Erythroblast (primary cell): ENCODE results near the gene DLG2.

ENCODE experiments used
- GATA1 ChIP-seq: IDR thresholded peaks from 2 replicates; pipeline ENCODE4 v1.6.1; 2011; ENCODE audit warnings: low read depth, mild to moderate bottlenecking, control low read depth, low read length, moderate library complexity
- POLR2A ChIP-seq: IDR thresholded peaks from 2 replicates; pipeline ENCODE4 v1.6.1; 2011; ENCODE audit warnings: mild to moderate bottlenecking, low read length

DNA sequence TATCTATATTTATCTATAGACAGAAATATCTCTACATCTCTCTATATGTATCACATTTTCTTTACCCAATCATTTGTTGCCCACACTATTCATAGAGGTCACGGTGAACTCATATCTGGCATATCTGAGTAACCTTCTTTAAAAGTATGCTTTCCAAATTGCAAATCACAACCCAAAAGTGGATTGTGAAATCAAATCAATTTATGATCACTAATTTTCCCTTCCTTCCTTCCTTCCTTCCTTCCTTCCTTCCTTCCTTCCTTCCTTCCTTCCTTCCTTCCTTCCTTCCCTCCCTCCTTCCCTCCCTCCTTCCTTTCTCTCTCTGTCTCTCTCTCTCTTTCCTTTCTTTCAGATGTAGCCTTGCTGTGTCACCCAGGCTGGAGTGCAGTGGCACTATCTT is 1893.0 kb downstream of the DLG2 start:
- TF ChIP-seq POLR2A (no peak), GATA1 (no peak)
